OCI-LY7 (cell line): ENCODE data around the gene TRIM3. TPM values are rescaled to one million over a fixed set of nuclear protein-coding genes. Genes with fewer than 3 reads are reported as not detected.
A peak's percentile ranks its signal among the peaks of the same experiment; 100 is the strongest.

ENCODE experiments used
- BruUV-seq: library from RNA; stranded (reverse); fragments of 400-500 nt; replicated peaks from 2 replicates; lab custom pipeline; 2021; lab: Mats Ljungman, UMichigan
- CTCF ChIA-PET: fragments of 300-600 bp; sonication (Branson Sonifier 250); formaldehyde crosslinking; loops from one replicate; lab custom pipeline; 2022; ENCODE audit warnings: antibody characterized with exemption; ENCODE audit not compliant: unreplicated experiment; lab: Charles Lee
- POLR2A ChIA-PET: fragments of 300-600 bp; sonication (Branson Sonifier 250); formaldehyde crosslinking; loops from one replicate; lab custom pipeline; 2022; ENCODE audit warnings: antibody characterized with exemption; lab: Charles Lee
- DNase-seq: peaks from one replicate; pipeline ENCODE4 v3.0.0-alpha.2; 2015; ENCODE audit warnings: low spot score
- H2AFZ ChIP-seq: fragments of 200-600 bp; sonication (generic), shearing (Covaris generic); 2 replicates; pipeline ENCODE4 v1.6.1; 2014; ENCODE audit warnings: mild to moderate bottlenecking, antibody characterized with exemption, low read length, moderate library complexity
- H3K27ac ChIP-seq: fragments of 200-600 bp; sonication (generic); 2 replicates; pipeline ENCODE4 v1.5.1; 2014; ENCODE audit warnings: mixed run types, low read depth, mild to moderate bottlenecking, moderate library complexity, low read length, inconsistent platforms; ENCODE audit not compliant: poor library complexity, severe bottlenecking
- H3K36me3 ChIP-seq: fragments of 200-600 bp; sonication (generic); 2 replicates; pipeline ENCODE4 v1.6.1; 2014; ENCODE audit warnings: mild to moderate bottlenecking, antibody characterized with exemption, low read length, moderate library complexity, mixed read lengths; ENCODE audit not compliant: insufficient read depth
- H3K4me1 ChIP-seq: fragments of 200-600 bp; sonication (generic); 2 replicates; pipeline ENCODE4 v1.5.1; 2014; ENCODE audit warnings: mild to moderate bottlenecking, low read length; ENCODE audit not compliant: insufficient read depth, poor library complexity, severe bottlenecking
- H3K4me2 ChIP-seq: fragments of 200-600 bp; sonication (generic); 2 replicates; pipeline ENCODE4 v1.6.1; 2014; ENCODE audit warnings: mild to moderate bottlenecking, low read length
- H3K4me3 ChIP-seq: fragments of 200-600 bp; sonication (generic); 2 replicates; pipeline ENCODE4 v1.5.1; 2014; ENCODE audit warnings: mild to moderate bottlenecking, low read depth, low read length; ENCODE audit not compliant: poor library complexity, severe bottlenecking
- H3K79me2 ChIP-seq: fragments of 200-600 bp; sonication (generic); 2 replicates; pipeline ENCODE4 v1.6.1; 2016; ENCODE audit warnings: low read depth, mild to moderate bottlenecking, low read length, moderate library complexity, mixed read lengths; ENCODE audit not compliant: insufficient read depth
- H3K9me2 ChIP-seq: fragments of 200-600 bp; sonication (generic); 2 replicates; pipeline ENCODE4 v1.6.1; 2016; ENCODE audit warnings: mild to moderate bottlenecking, low read length, mixed read lengths; ENCODE audit not compliant: insufficient read depth
- H3K9me3 ChIP-seq: fragments of 200-600 bp; sonication (generic); 2 replicates; pipeline ENCODE4 v1.6.1; 2014; ENCODE audit warnings: mild to moderate bottlenecking, mixed run types, low read length, mixed read lengths
- H4K20me1 ChIP-seq: fragments of 200-600 bp; sonication (generic); 2 replicates; pipeline ENCODE4 v1.6.1; 2014; ENCODE audit warnings: mild to moderate bottlenecking, antibody characterized with exemption, low read length, moderate library complexity, mixed read lengths; ENCODE audit not compliant: insufficient read depth
- EZH2phosphoT487 ChIP-seq: fragments of 200-600 bp; sonication (generic); IDR thresholded peaks from 2 replicates; pipeline ENCODE4 v1.6.1; 2018; ENCODE audit warnings: low read depth, borderline replicate concordance, mild to moderate bottlenecking, mixed run types, antibody characterized with exemption, low read length, moderate library complexity, mixed read lengths
- intact Hi-C: fragments of 100-400 bp; cut with micrococcal nuclease; formaldehyde crosslinking; loops from one replicate; pipeline ENCODE4 v1.10.0; 2022; ENCODE audit not compliant: unreplicated experiment
- total RNA-seq, 2 experiments: library from RNA; depleted of rRNA in 1 of 2; stranded (reverse); fragments of >200 nt in 1 of 2; shearing (Covaris generic) in 1 of 2; gene quantifications; 2 replicates each; pipeline ENCODE4 v1.2.3, GENCODE V29; 2014 to 2022
- TF ChIP-seq, protein P1 (sequence below): fragments of 200-600 bp; sonication (generic); conservative IDR thresholded peaks from 2 replicates; pipeline ENCODE4 v1.5.1; 2014; ENCODE audit warnings: mild to moderate bottlenecking, antibody characterized with exemption, low read length, moderate library complexity, mixed read lengths

Gene TRIM3
- total RNA-seq, 2 experiments from 2014 or later: 14.7 to 21.3 TPM

GRCh38 chr11:6443269-6444003 lies 30.3 kb downstream of the TRIM3 start:
- BruUV-seq: no TSS peak
- ChIA-PET CTCF (interaction anchor here (0.6 to 4.0 kb wide), 14 partner anchors 9 to 175 kb away, joined by 3 to 74 read pairs (median 3); partner anchors contain the start of gene SMPD1), POLR2A (interaction anchor here (0.5 to 6.1 kb wide), 10 partner anchors 11 to 83 kb away, joined by 3 to 62 read pairs (median 4); no protein-coding TSS in a partner anchor)
- Histone ChIP-seq H3K27ac (no peak overlapping the region), H3K4me3 (no peak overlapping the region), H3K4me2 (peak overlapping the region; percentile 13; the same call in 1 of the 2 replicates), H2AFZ (peak overlapping the region; percentile 55; the same call in 1 of the 2 replicates), H3K36me3 (no peaks in the 10 kb centered on the region), H3K9me3 (no peaks in the 10 kb centered on the region), H3K79me2 (no peaks in the 10 kb centered on the region), H3K9me2 (no peaks in the 10 kb centered on the region), H3K4me1 (peaks cover 36% of the 10 kb centered on the region), H4K20me1 (no peaks in the 10 kb centered on the region)
- peak; percentile 77 for DNase-seq
- no peak for TF ChIP-seq EZH2phosphoT487
- TF ChIP-seq, protein P1, sequence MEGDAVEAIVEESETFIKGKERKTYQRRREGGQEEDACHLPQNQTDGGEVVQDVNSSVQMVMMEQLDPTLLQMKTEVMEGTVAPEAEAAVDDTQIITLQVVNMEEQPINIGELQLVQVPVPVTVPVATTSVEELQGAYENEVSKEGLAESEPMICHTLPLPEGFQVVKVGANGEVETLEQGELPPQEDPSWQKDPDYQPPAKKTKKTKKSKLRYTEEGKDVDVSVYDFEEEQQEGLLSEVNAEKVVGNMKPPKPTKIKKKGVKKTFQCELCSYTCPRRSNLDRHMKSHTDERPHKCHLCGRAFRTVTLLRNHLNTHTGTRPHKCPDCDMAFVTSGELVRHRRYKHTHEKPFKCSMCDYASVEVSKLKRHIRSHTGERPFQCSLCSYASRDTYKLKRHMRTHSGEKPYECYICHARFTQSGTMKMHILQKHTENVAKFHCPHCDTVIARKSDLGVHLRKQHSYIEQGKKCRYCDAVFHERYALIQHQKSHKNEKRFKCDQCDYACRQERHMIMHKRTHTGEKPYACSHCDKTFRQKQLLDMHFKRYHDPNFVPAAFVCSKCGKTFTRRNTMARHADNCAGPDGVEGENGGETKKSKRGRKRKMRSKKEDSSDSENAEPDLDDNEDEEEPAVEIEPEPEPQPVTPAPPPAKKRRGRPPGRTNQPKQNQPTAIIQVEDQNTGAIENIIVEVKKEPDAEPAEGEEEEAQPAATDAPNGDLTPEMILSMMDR: peak; percentile 94
- intact Hi-C loops: loop anchor here (1.0 to 2.0 kb wide), 2 partner anchors 61 to 64 kb away; no protein-coding TSS in a partner anchor

DNA sequence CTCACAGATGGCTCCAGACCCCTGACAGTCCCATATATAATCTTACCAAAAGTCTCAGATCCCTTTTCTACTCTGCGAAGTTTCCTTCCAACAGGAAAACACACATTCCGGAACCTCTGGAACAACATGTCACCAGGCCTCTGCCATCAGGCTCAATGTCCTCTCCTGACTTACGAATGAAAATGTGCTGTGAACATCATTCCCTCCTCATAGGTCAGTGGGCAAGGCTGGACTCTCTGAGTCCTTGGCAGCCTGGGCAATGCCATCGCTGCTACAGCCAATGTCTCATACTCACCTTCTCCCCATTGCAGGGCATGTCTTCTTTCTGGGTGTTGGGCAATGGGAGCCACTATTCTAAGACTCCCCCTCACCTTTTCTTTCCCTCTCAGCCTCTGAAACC lies 31.3 kb downstream of the TRIM3 start:
- CTCF ChIA-PET: interaction anchor here (2.4 to 4.0 kb wide), 2 partner anchors 52 to 63 kb away, joined by 8 to 74 read pairs; partner anchors contain the start of gene SMPD1
- POLR2A ChIA-PET: interaction anchor here (0.8 to 6.1 kb wide), 2 partner anchors 15 to 65 kb away, joined by 3 to 62 read pairs; no protein-coding TSS in a partner anchor

More for the DNA sequence above, 31.3 kb downstream of the TRIM3 start:
- no peak for TF ChIP-seq EZH2phosphoT487
- TF ChIP-seq, protein P1: no peak
- Histone ChIP-seq H3K9me3 (no peaks in the 10 kb centered on the region), H3K4me1 (peaks cover 46% of the 10 kb centered on the region), H3K4me3 (no peak overlapping the region), H4K20me1 (no peaks in the 10 kb centered on the region), H3K36me3 (no peaks in the 10 kb centered on the region), H3K4me2 (no peak overlapping the region), H3K79me2 (no peaks in the 10 kb centered on the region), H3K9me2 (no peaks in the 10 kb centered on the region), H3K27ac (no peak overlapping the region), H2AFZ (no peak overlapping the region)
- BruUV-seq: no TSS peak
- no peak for DNase-seq
- intact Hi-C loops: loop anchor here (2.0 kb wide), 1 partner anchor 62 kb away; no protein-coding TSS in a partner anchor
